Measurements from ENCODE around the gene NOS1AP. TPM values are rescaled to one million over a fixed set of nuclear protein-coding genes. Genes with fewer than 3 reads are reported as not detected.
A peak's percentile ranks its signal among the peaks of the same experiment; 100 is the strongest.

Gene NOS1AP
- total and polyA plus RNA-seq, 2 donors (not counting 3 experiments of a cell fraction or from before 2014, with no cell fraction given): 1.3 to 5.4 TPM

GRCh38 chr1:162168261-162168660 lies 98.8 kb downstream of the NOS1AP start:
- FAIRE-seq (peak; percentile 46), DNase-seq (ENCODE audit: low read depth, low spot score) (peak; percentile 69)
- Histone ChIP-seq H3K4me2 (ENCODE audit: insufficient read depth, low read length) (no peak overlapping the region), H3K9me3 (replicated peaks; ENCODE audit: control insufficient read depth, insufficient read depth, low read length) (no peaks in the 10 kb centered on the region), H3K27ac (ENCODE audit: insufficient read depth, low read depth, low read length) (no peak overlapping the region), H3K4me3 (replicated peaks in 1 of 3; ENCODE audit: insufficient read depth in 1 of 3, low read depth in 1 of 3, low read length in 3 of 3) (no peak overlapping the region), H3K9me1 (replicated peaks; ENCODE audit: control insufficient read depth, extremely low read depth, insufficient read depth, low read length) (no peaks in the 10 kb centered on the region), H3K9ac (replicated peaks; ENCODE audit: extremely low read depth, insufficient read depth, low read length) (no peak overlapping the region), H2AFZ (ENCODE audit: low read depth, low read length) (no peak overlapping the region), H3K36me3 (ENCODE audit: control insufficient read depth in 2 of 2, extremely low read depth in 1 of 2, insufficient read depth in 2 of 2, low read length in 2 of 2) (no peaks in the 10 kb centered on the region), H4K20me1 (replicated peaks; ENCODE audit: control insufficient read depth, extremely low read depth, insufficient read depth, low read length) (no peaks in the 10 kb centered on the region), H3K27me3 (ENCODE audit: control insufficient read depth in 2 of 2, insufficient read depth in 2 of 2, low read length in 2 of 2) (no peaks in the 10 kb centered on the region), H3K4me1 (ENCODE audit: control insufficient read depth, extremely low read depth, insufficient read depth, low read length) (no peaks in the 10 kb centered on the region), H3K79me2 (ENCODE audit: control insufficient read depth, insufficient read depth, low read length) (no peaks in the 10 kb centered on the region)
- dilution Hi-C loops (cut with MboI; ENCODE audit: extremely low pct_ligation_motif_present, low sequenced_read_pairs): no loop called here
- ChIA-PET POLR2A (no interaction called here), CTCF (interaction anchor here (0.9 to 1.3 kb wide), 2 partner anchors 12 to 36 kb away, joined by 3 read pairs; no protein-coding TSS in a partner anchor)
- intact Hi-C loops (cut with micrococcal nuclease): no loop called here
- TF ChIP-seq MYC (IDR thresholded peaks at IDR 0.05; ENCODE audit: low read depth, low read length): no peak
- no peak for TF ChIP-seq FOS (IDR thresholded peaks at IDR 0.05; ENCODE audit: borderline replicate concordance, insufficient read depth, low read length)
- no peak for TF ChIP-seq MAX (IDR thresholded peaks at IDR 0.05; ENCODE audit: insufficient read depth, insufficient read length)
- no peak for TF ChIP-seq POLR2A (IDR thresholded peaks at IDR 0.05; ENCODE audit: low read depth, low read length)
- TF ChIP-seq JUN (IDR thresholded peaks at IDR 0.05; ENCODE audit: borderline replicate concordance, insufficient read depth, insufficient read length, low read depth): no peak
- TF ChIP-seq CTCF (IDR thresholded peaks at IDR 0.05; ENCODE audit: extremely low read depth in 1 of 2, insufficient read depth in 1 of 2, low read depth in 1 of 2, low read length in 2 of 2): no peak
- TF ChIP-seq GATA2 (IDR thresholded peaks at IDR 0.05; ENCODE audit: insufficient read depth, insufficient read length, low read depth, low read length): no peak
- BruUV-seq (replicated peaks): no TSS peak
